HepG2 (cell line): ENCODE data around the gene FAM174C. TPM values are rescaled to one million over a fixed set of nuclear protein-coding genes. Genes with fewer than 3 reads are reported as not detected.

ENCODE experiments used
- AKNA ChIP-seq: sonication (generic); formaldehyde crosslinking; IDR thresholded peaks from 2 replicates; pipeline ENCODE4 v1.4.0; 2020; ENCODE audit warnings: missing genetic modification reagents, borderline replicate concordance
- HDAC1 ChIP-seq: sonication (generic); formaldehyde crosslinking; IDR thresholded peaks from 2 replicates; pipeline ENCODE4 v1.5.1; 2020; ENCODE audit warnings: mild to moderate bottlenecking, missing genetic modification reagents
- HIVEP1 ChIP-seq: sonication (generic); formaldehyde crosslinking; IDR thresholded peaks from 2 replicates; pipeline ENCODE4 v1.4.0; 2020; ENCODE audit warnings: mild to moderate bottlenecking, missing genetic modification reagents
- HOXD1 ChIP-seq: sonication (generic); formaldehyde crosslinking; IDR thresholded peaks from 2 replicates; pipeline ENCODE4 v1.5.0; 2020; ENCODE audit warnings: missing genetic modification reagents
- MED8 ChIP-seq: sonication (generic); formaldehyde crosslinking; IDR thresholded peaks from 2 replicates; pipeline ENCODE4 v1.8.1; 2023; ENCODE audit warnings: mild to moderate bottlenecking, missing genetic modification reagents; ENCODE audit not compliant: insufficient replicate concordance
- MIXL1 ChIP-seq: IDR thresholded peaks from 2 replicates; pipeline ENCODE4 v1.6.1; 2016
- RBFOX2 ChIP-seq: fragments of 200-400 bp; formaldehyde crosslinking; IDR thresholded peaks from 2 replicates; pipeline ENCODE4 v1.6.1; 2017; ENCODE audit warnings: low read depth, mild to moderate bottlenecking, low read length
- SMC3 ChIP-seq: IDR thresholded peaks from 2 replicates; pipeline ENCODE4 v1.6.1; 2011; ENCODE audit warnings: low read length, improper control_type of control experiment
- SNAPC2 ChIP-seq: sonication (generic); formaldehyde crosslinking; IDR thresholded peaks from 2 replicates; pipeline ENCODE4 v1.8.1; 2022; ENCODE audit warnings: mild to moderate bottlenecking, missing genetic modification reagents
- SP1 ChIP-seq, 2 experiments: fragments of 450-650 bp in 1 of 2; sonication (generic) in 1 of 2; formaldehyde crosslinking in 1 of 2; IDR thresholded peaks; 2 replicates each; pipeline versions ENCODE4 v1.4.0 to v1.6.1; 2016 to 2020; ENCODE audit warnings: missing genetic modification reagents in 1 of 2
- TBX3 ChIP-seq: fragments of 450-650 bp; IDR thresholded peaks from 2 replicates; pipeline ENCODE4 v1.6.1; 2017; ENCODE audit warnings: antibody characterized with exemption, mild to moderate bottlenecking, inconsistent platforms, borderline replicate concordance
- TCF7L2 ChIP-seq: IDR thresholded peaks from 2 replicates; pipeline ENCODE4 v1.6.1; 2011; ENCODE audit warnings: mild to moderate bottlenecking, low read depth, low read length, moderate library complexity
- WIZ ChIP-seq: sonication (generic); formaldehyde crosslinking; IDR thresholded peaks from 2 replicates; pipeline ENCODE4 v1.5.1; 2020; ENCODE audit warnings: mild to moderate bottlenecking, missing genetic modification reagents
- ZNF124 ChIP-seq: sonication (generic); formaldehyde crosslinking; IDR thresholded peaks from 2 replicates; pipeline ENCODE4 v1.4.0; 2020; ENCODE audit warnings: missing genetic modification reagents
- ZNF264 ChIP-seq: sonication (generic); formaldehyde crosslinking; IDR thresholded peaks from 2 replicates; pipeline ENCODE4 v1.4.0; 2020; ENCODE audit warnings: missing genetic modification reagents
- ZNF354B ChIP-seq: sonication (generic); formaldehyde crosslinking; IDR thresholded peaks from 2 replicates; pipeline ENCODE4 v1.8.0; 2022; ENCODE audit warnings: mild to moderate bottlenecking, missing genetic modification reagents
- ZNF558 ChIP-seq: sonication (generic); formaldehyde crosslinking; IDR thresholded peaks from 2 replicates; pipeline ENCODE4 v1.9.0; 2022; ENCODE audit warnings: mild to moderate bottlenecking, missing genetic modification reagents, borderline replicate concordance
- ZNF724P ChIP-seq: sonication (generic); formaldehyde crosslinking; IDR thresholded peaks from 2 replicates; pipeline ENCODE4 v1.8.0; 2022; ENCODE audit warnings: missing genetic modification reagents, borderline replicate concordance
- ZNF816 ChIP-seq: sonication (generic); formaldehyde crosslinking; IDR thresholded peaks from 2 replicates; pipeline ENCODE4 v1.8.0; 2022; ENCODE audit warnings: missing genetic modification reagents, mild to moderate bottlenecking, borderline replicate concordance
- polyA plus RNA-seq, 8 experiments: library from polyadenylated mRNA; depleted of rRNA in 3 of 8; stranded (reverse) in 7 of 8; unstranded in 1 of 8; fragments of >200 nt; fragmentation: Illumina TruSeq in 4 of 8; extraction: Trizol in 4 of 8; gene quantifications; 2 replicates each; pipeline versions ENCODE4 v1.2.1 to v1.2.3, GENCODE V29; 2011 to 2016; ENCODE audit warnings: low read depth in 4 of 8, missing spikeins in 1 of 8, mixed read lengths in 1 of 8; ENCODE audit not compliant: insufficient read depth in 1 of 8
- total RNA-seq, 5 experiments: library from RNA; depleted of rRNA; stranded (reverse); fragments of >200 nt; fragmentation: Illumina TruSeq; extraction: Trizol; gene quantifications; 2 replicates each; pipeline ENCODE4 v1.2.3, GENCODE V29; 2016; ENCODE audit warnings: low read depth in 1 of 5
- TF ChIP-seq, protein P1 (sequence below): sonication (generic); formaldehyde crosslinking; IDR thresholded peaks from 2 replicates; pipeline ENCODE4 v1.4.0; 2020; ENCODE audit warnings: mild to moderate bottlenecking, missing genetic modification reagents
- TF ChIP-seq, protein P2 (sequence below): sonication (generic); formaldehyde crosslinking; IDR thresholded peaks from 2 replicates; pipeline ENCODE4 v1.5.0; 2020; ENCODE audit warnings: mild to moderate bottlenecking, missing genetic modification reagents

Gene FAM174C
- total and polyA plus RNA-seq, 2 of the 13 experiments (the other 11 are each of a cell fraction or from before 2014, with no cell fraction given) = 19.5 to 31.3 TPM

DNA sequence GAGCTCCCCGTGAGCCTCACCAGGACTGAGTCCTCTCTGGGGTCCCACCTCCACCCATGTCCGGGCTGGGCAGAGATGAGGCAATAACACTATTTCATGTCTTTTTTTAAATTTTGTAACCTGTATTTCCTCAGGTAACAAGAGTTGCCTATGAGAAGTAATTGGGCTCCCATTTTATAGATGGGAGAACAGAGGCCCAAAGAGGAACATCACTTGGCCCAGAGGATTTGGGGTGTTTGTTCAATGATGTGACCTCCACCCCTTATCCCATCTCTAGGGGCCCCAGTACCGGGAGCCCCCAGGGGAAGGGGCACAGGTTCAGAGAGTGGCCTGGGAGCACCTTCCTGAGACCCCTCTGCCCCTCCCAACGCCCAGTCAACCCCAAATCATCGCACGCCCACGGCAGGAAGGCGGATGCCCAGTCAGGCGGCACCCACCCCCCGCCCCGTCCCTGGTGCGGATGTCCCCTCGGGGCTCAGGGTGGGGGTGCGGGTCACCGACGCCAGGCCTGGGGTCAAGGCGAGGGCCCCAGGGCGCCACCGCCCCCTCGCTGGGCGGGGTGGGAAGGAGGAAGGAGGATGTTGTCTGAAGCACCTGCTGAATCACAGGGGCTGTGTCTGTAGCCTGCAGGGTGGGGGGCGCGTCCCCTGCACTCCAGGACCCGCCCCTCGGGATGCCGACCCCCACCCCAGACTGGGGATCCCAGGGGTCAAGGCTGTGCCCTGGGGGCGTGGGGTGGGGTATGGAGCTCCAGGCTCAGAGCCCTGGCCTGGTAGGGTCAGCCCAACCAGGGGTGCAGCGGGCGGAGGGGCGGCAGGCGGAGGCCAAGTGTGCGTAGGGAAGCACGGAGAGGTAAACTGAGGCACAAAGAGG lies 15.2 kb upstream of the FAM174C start (continued):
- no peak for TF ChIP-seq AKNA (CRISPR knock-in tag)
- TF ChIP-seq, protein P1, sequence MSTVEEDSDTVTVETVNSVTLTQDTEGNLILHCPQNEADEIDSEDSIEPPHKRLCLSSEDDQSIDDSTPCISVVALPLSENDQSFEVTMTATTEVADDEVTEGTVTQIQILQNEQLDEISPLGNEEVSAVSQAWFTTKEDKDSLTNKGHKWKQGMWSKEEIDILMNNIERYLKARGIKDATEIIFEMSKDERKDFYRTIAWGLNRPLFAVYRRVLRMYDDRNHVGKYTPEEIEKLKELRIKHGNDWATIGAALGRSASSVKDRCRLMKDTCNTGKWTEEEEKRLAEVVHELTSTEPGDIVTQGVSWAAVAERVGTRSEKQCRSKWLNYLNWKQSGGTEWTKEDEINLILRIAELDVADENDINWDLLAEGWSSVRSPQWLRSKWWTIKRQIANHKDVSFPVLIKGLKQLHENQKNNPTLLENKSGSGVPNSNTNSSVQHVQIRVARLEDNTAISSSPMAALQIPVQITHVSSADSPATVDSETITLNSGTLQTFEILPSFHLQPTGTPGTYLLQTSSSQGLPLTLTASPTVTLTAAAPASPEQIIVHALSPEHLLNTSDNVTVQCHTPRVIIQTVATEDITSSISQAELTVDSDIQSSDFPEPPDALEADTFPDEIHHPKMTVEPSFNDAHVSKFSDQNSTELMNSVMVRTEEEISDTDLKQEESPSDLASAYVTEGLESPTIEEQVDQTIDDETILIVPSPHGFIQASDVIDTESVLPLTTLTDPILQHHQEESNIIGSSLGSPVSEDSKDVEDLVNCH = no peak
- no peak for TF ChIP-seq HOXD1 (CRISPR knock-in tag)
- no peak for TF ChIP-seq ZNF354B (CRISPR knock-in tag)
- no peak for TF ChIP-seq ZNF816 (CRISPR knock-in tag)
- TF ChIP-seq MIXL1 (CRISPR knock-in tag) = no peak
- TF ChIP-seq, protein P2, sequence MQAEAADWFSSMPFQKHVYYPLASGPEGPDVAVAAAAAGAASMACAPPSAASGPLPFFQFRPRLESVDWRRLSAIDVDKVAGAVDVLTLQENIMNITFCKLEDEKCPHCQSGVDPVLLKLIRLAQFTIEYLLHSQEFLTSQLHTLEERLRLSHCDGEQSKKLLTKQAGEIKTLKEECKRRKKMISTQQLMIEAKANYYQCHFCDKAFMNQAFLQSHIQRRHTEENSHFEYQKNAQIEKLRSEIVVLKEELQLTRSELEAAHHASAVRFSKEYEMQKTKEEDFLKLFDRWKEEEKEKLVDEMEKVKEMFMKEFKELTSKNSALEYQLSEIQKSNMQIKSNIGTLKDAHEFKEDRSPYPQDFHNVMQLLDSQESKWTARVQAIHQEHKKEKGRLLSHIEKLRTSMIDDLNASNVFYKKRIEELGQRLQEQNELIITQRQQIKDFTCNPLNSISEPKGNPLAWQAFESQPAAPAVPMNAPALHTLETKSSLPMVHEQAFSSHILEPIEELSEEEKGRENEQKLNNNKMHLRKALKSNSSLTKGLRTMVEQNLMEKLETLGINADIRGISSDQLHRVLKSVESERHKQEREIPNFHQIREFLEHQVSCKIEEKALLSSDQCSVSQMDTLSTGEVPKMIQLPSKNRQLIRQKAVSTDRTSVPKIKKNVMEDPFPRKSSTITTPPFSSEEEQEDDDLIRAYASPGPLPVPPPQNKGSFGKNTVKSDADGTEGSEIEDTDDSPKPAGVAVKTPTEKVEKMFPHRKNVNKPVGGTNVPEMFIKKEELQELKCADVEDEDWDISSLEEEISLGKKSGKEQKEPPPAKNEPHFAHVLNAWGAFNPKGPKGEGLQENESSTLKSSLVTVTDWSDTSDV (CRISPR knock-in tag) = no peak
- TF ChIP-seq RBFOX2 = peak; percentile 57
- TF ChIP-seq ZNF264 (CRISPR knock-in tag) = no peak
- TF ChIP-seq WIZ (CRISPR knock-in tag) = no peak
- no peak for TF ChIP-seq MED8 (CRISPR knock-in tag)
- no peak for TF ChIP-seq SNAPC2 (CRISPR knock-in tag)
- no peak for TF ChIP-seq ZNF724P (CRISPR knock-in tag)
- no peak for TF ChIP-seq SP1 (IDR thresholded peaks at IDR 0.05)
- TF ChIP-seq SP1 (CRISPR knock-in tag; IDR thresholded peaks at IDR 0.05) = no peak
- no peak for TF ChIP-seq HIVEP1 (CRISPR knock-in tag)
- TF ChIP-seq ZNF558 (CRISPR knock-in tag) = no peak
- no peak for TF ChIP-seq ZNF124 (CRISPR knock-in tag)
- no peak for TF ChIP-seq TCF7L2
- no peak for TF ChIP-seq SMC3
- no peak for TF ChIP-seq TBX3
- TF ChIP-seq HDAC1 = peak; percentile 45
